H9 (cell line): ENCODE results near the gene MYOZ3. TPM values are rescaled to one million over a fixed set of nuclear protein-coding genes. Genes with fewer than 3 reads are reported as not detected.

Experiments
- DNase-seq: peaks from one replicate; pipeline ENCODE4 v3.0.0-alpha.2; 2017
- H2AFZ ChIP-seq: one replicate; pipeline ENCODE4 v1.6.1; 2013; ENCODE audit warnings: mild to moderate bottlenecking, low read length, control low read depth, moderate library complexity
- H2AK5ac ChIP-seq: 2 replicates; pipeline ENCODE4 v1.6.1; 2013; ENCODE audit warnings: low read length, control low read depth, mixed read lengths; ENCODE audit not compliant: insufficient read length
- H2BK120ac ChIP-seq: one replicate; pipeline ENCODE4 v1.6.1; 2013; ENCODE audit warnings: low read depth, mild to moderate bottlenecking, low read length, control low read depth, inconsistent platforms; ENCODE audit not compliant: poor library complexity, severe bottlenecking
- H2BK12ac ChIP-seq: 2 replicates; pipeline ENCODE4 v1.6.1; 2013; ENCODE audit warnings: low read length, control low read depth, mixed read lengths, low read depth; ENCODE audit not compliant: insufficient read length
- H2BK15ac ChIP-seq: 2 replicates; pipeline ENCODE4 v1.6.1; 2013; ENCODE audit warnings: low read depth, low read length, control low read depth
- H2BK20ac ChIP-seq: one replicate; pipeline ENCODE4 v1.6.1; 2013; ENCODE audit warnings: low read depth, mild to moderate bottlenecking, low read length, control low read depth, inconsistent platforms; ENCODE audit not compliant: poor library complexity, severe bottlenecking
- H2BK5ac ChIP-seq: 2 replicates; pipeline ENCODE4 v1.6.1; 2013; ENCODE audit warnings: low read length, control low read depth, mixed read lengths; ENCODE audit not compliant: insufficient read length
- H3K14ac ChIP-seq: 2 replicates; pipeline ENCODE4 v1.6.1; 2013; ENCODE audit warnings: low read length, control low read depth; ENCODE audit not compliant: insufficient read depth
- H3K18ac ChIP-seq: 2 replicates; pipeline ENCODE4 v1.6.1; 2013; ENCODE audit warnings: low read depth, mild to moderate bottlenecking, mixed read lengths, low read length, control low read depth; ENCODE audit not compliant: insufficient read length
- H3K23ac ChIP-seq: 2 replicates; pipeline ENCODE4 v1.6.1; 2013; ENCODE audit warnings: low read length, control low read depth, mixed read lengths, low read depth; ENCODE audit not compliant: insufficient read length
- H3K23me2 ChIP-seq: 2 replicates; pipeline ENCODE4 v1.6.1; 2013; ENCODE audit warnings: low read depth, mild to moderate bottlenecking, mixed read lengths, low read length, control low read depth; ENCODE audit not compliant: insufficient read length, poor library complexity, severe bottlenecking
- H3K27ac ChIP-seq: 2 replicates; pipeline ENCODE4 v1.5.1; 2013; ENCODE audit warnings: low read length, control low read depth, mixed read lengths, low read depth; ENCODE audit not compliant: insufficient read length
- H3K27me3 ChIP-seq: 2 replicates; pipeline ENCODE4 v1.6.1; 2013; ENCODE audit warnings: low read length, control low read depth, inconsistent platforms; ENCODE audit not compliant: insufficient read depth
- H3K4ac ChIP-seq: 2 replicates; pipeline ENCODE4 v1.6.1; 2013; ENCODE audit warnings: low read depth, mild to moderate bottlenecking, control low read depth, inconsistent platforms, low read length, moderate library complexity
- H3K4me1 ChIP-seq: 2 replicates; pipeline ENCODE4 v1.6.1; 2013; ENCODE audit warnings: low read length, control low read depth, inconsistent platforms; ENCODE audit not compliant: insufficient read depth
- H3K4me2 ChIP-seq: 2 replicates; pipeline ENCODE4 v1.6.1; 2013; ENCODE audit warnings: low read length, control low read depth, mixed read lengths; ENCODE audit not compliant: insufficient read length, insufficient read depth
- H3K56ac ChIP-seq: 2 replicates; pipeline ENCODE4 v1.6.1; 2013; ENCODE audit warnings: low read depth, mild to moderate bottlenecking, mixed read lengths, low read length, control low read depth; ENCODE audit not compliant: insufficient read length
- H3K79me1 ChIP-seq: 2 replicates; pipeline ENCODE4 v1.6.1; 2013; ENCODE audit warnings: low read depth, mild to moderate bottlenecking, moderate library complexity, low read length, control low read depth, inconsistent platforms; ENCODE audit not compliant: insufficient read depth, poor library complexity, severe bottlenecking
- H3K79me2 ChIP-seq: 2 replicates; pipeline ENCODE4 v1.6.1; 2013; ENCODE audit warnings: low read length, control low read depth, inconsistent platforms; ENCODE audit not compliant: insufficient read depth
- H3K9ac ChIP-seq: 2 replicates; pipeline ENCODE4 v1.6.1; 2013; ENCODE audit warnings: low read length, control low read depth, mixed read lengths; ENCODE audit not compliant: insufficient read length; ENCODE audit errors: extremely low read depth
- H3K9me3 ChIP-seq: one replicate; pipeline ENCODE4 v1.6.1; 2013; ENCODE audit warnings: low read depth, low read length, inconsistent platforms; ENCODE audit not compliant: control insufficient read depth
- H3T11ph ChIP-seq: one replicate; pipeline ENCODE4 v1.6.1; 2013; ENCODE audit warnings: mild to moderate bottlenecking, low read length, control low read depth, inconsistent platforms
- H4K20me1 ChIP-seq: one replicate; pipeline ENCODE4 v1.6.1; 2013; ENCODE audit not compliant: control insufficient read depth, insufficient read length, insufficient read depth
- H4K5ac ChIP-seq: 2 replicates; pipeline ENCODE4 v1.6.1; 2013; ENCODE audit warnings: low read depth, mild to moderate bottlenecking, mixed read lengths, low read length, control low read depth; ENCODE audit not compliant: insufficient read length
- H4K8ac ChIP-seq: replicated peaks from 2 replicates; pipeline ENCODE4 v1.6.1; 2013; ENCODE audit warnings: low read length, control low read depth, mixed read lengths, low read depth; ENCODE audit not compliant: insufficient read length
- H4K91ac ChIP-seq: 2 replicates; pipeline ENCODE4 v1.6.1; 2013; ENCODE audit warnings: low read depth, mild to moderate bottlenecking, moderate library complexity, mixed read lengths, low read length, control low read depth; ENCODE audit not compliant: insufficient read length
- H3K27ac Mint-ChIP-seq, 3 experiments: 2 replicates in 2 of 3; 3 replicates in 1 of 3; pipeline ENCODE4 v1.8.0; 2020 to 2021; ENCODE audit warnings: mixed read lengths in 3 of 3, mild to moderate bottlenecking in 1 of 3, moderate library complexity in 1 of 3
- H3K27me3 Mint-ChIP-seq: 2 replicates; pipeline ENCODE4 v1.8.0; 2021; ENCODE audit warnings: low read depth, mild to moderate bottlenecking, moderate library complexity, mixed read lengths
- H3K36me3 Mint-ChIP-seq, 3 experiments: 2 replicates in 2 of 3; 3 replicates in 1 of 3; pipeline ENCODE4 v1.8.0; 2020 to 2021; ENCODE audit warnings: low read depth in 3 of 3, mixed read lengths in 3 of 3; ENCODE audit not compliant: insufficient read depth in 1 of 3
- H3K4me1 Mint-ChIP-seq, 2 experiments: 2 replicates each; pipeline ENCODE4 v1.8.0; 2020; ENCODE audit warnings: mixed read lengths in 2 of 2
- H3K4me3 Mint-ChIP-seq, 2 experiments: 2 replicates in 1 of 2; 3 replicates in 1 of 2; pipeline ENCODE4 v1.8.0; 2020 to 2021; ENCODE audit warnings: mild to moderate bottlenecking in 2 of 2, mixed read lengths in 2 of 2, moderate library complexity in 1 of 2
- H3K9me3 Mint-ChIP-seq, 2 experiments: 2 replicates in 1 of 2; 3 replicates in 1 of 2; pipeline ENCODE4 v1.8.0; 2020; ENCODE audit warnings: mild to moderate bottlenecking in 2 of 2, mixed read lengths in 2 of 2, moderate library complexity in 1 of 2
- CTCF ChIP-seq: fragments of 200-600 bp; sonication (generic); conservative IDR thresholded peaks from 3 replicates; pipeline ENCODE4 v1.8.0; 2021; ENCODE audit warnings: antibody characterized with exemption, mild to moderate bottlenecking
- WGBS: extraction: QIAGEN DNeasy Blood & Tissue Kit; methylation state at CpG from one replicate; pipeline ENCODE4 v1.1.7; 2013; ENCODE audit warnings: missing lambda C conversion rate, low lambda C conversion rate, mixed read lengths; ENCODE audit not compliant: insufficient read length; ENCODE audit errors: extremely low coverage; 5-methylcytosine and 5-hydroxymethylcytosine counted together
- total RNA-seq: library from RNA; stranded (reverse); gene quantifications from 2 replicates; pipeline ENCODE4 v1.2.1, GENCODE V29; 2021

MYOZ3 gene
- total RNA-seq, 1 experiment from 2014 or later, result 18.1 TPM

DNA sequence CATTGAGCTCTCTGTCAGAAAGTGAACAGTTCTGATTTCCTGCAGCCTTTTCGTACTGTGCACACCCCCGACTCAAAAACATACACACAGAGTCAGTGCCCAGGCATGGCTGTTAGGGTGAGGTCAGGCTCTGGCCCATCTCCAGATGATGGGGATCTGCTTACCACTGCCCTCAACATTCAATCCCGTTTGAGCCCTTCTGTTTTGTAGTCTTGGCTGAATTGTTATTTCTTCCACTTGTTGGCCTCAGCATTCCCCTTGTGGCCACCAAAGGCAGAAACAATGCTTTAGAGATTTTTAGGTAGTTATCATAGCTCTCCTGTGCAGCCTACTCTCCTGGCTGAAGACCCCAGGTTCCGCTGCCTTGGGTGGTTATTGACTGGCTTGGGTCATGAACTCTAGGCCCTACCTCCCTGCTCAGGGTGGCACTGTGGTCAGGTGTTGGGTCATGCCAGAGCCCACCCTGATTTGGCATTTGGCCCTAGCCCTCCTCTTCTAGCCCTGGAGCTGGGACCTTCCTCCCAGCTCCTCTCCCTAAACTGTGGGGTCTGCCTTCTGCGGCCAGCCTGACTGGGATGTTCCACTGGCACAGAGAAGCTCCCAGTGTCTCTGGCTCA lies 7.8 kb upstream of the MYOZ3 start:
- H3K27me3 Mint-ChIP-seq, result peaks cover 14% of the 10 kb centered on the region
- DNase-seq, result no peak
- Histone ChIP-seq H2AFZ (no peak overlapping the region), H4K91ac (no peak overlapping the region), H2BK120ac (no peak overlapping the region), H3T11ph (no peak overlapping the region), H3K4ac (no peak overlapping the region), H3K27ac (no peak overlapping the region), H2BK12ac (no peak overlapping the region), H3K56ac (no peak overlapping the region), H3K27me3 (no peaks in the 10 kb centered on the region; the same call in 1 of the 2 replicates), H2BK5ac (no peak overlapping the region), H2AK5ac (no peak overlapping the region), H3K18ac (no peak overlapping the region), H3K9ac (no peak overlapping the region), H3K23ac (no peak overlapping the region), H3K4me2 (no peak overlapping the region), H4K20me1 (no peaks in the 10 kb centered on the region), H4K5ac (no peak overlapping the region), H3K79me1 (no peaks in the 10 kb centered on the region), H3K9me3 (no peaks in the 10 kb centered on the region), H3K79me2 (no peaks in the 10 kb centered on the region), H2BK20ac (no peak overlapping the region), H3K4me1 (no peaks in the 10 kb centered on the region), H2BK15ac (no peak overlapping the region), H3K14ac (no peak overlapping the region), H3K23me2 (peaks cover 4% of the 10 kb centered on the region), H4K8ac (no peak overlapping the region)
- no CpG with 5 or more reads among the region's 5 CpGs for WGBS
- no peak overlapping the region; a peak in 1 of 5 replicates for H3K4me3 Mint-ChIP-seq
- H3K9me3 Mint-ChIP-seq, result no peaks in the 10 kb centered on the region
- no peaks in the 10 kb centered on the region; a peak in 1 of 7 replicates for H3K36me3 Mint-ChIP-seq
- no peak; the same call in 2 of the 3 replicates for TF ChIP-seq CTCF
- no peak overlapping the region for H3K27ac Mint-ChIP-seq
- peaks cover 21 to 41% of the 10 kb centered on the region in 2 experiments for H3K4me1 Mint-ChIP-seq
